Measurements from ENCODE around the gene ACOT12.

- TF ChIP-seq CTCF (IDR thresholded peaks at IDR 0.05) (no peak), POLR2A (IDR thresholded peaks at IDR 0.05) (no peak), EP300 (IDR thresholded peaks at IDR 0.05) (no peak)
Observed at GRCh38 chr5:81300921-81301270, 93.0 kb downstream of the ACOT12 start.
